ENCODE measurements around the gene PLAAT1.

- no peak for TF ChIP-seq POLR2A (IDR thresholded peaks at IDR 0.05)
- no peak for TF ChIP-seq CTCF (IDR thresholded peaks at IDR 0.05)
- TF ChIP-seq POLR2AphosphoS5 (IDR thresholded peaks at IDR 0.05) = no peak
Observed at GRCh38 chr3:193301433-193301832, 60.4 kb downstream of the PLAAT1 start.
